GM18861 (cell line): Measurements from ENCODE around the gene MDH2.
"Not testable (repeated sequence)": the region's sequence is repeated elsewhere in the genome, so short reads cannot be mapped to it uniquely, and the experiment has no call there.

Experiments used
- ATAC-seq: cut with Tn5 transposase; IDR thresholded peaks from one replicate; pipeline ENCODE4 v1.9.1; 2021; ENCODE audit not compliant: unreplicated experiment

The MDH2 gene

DNA sequence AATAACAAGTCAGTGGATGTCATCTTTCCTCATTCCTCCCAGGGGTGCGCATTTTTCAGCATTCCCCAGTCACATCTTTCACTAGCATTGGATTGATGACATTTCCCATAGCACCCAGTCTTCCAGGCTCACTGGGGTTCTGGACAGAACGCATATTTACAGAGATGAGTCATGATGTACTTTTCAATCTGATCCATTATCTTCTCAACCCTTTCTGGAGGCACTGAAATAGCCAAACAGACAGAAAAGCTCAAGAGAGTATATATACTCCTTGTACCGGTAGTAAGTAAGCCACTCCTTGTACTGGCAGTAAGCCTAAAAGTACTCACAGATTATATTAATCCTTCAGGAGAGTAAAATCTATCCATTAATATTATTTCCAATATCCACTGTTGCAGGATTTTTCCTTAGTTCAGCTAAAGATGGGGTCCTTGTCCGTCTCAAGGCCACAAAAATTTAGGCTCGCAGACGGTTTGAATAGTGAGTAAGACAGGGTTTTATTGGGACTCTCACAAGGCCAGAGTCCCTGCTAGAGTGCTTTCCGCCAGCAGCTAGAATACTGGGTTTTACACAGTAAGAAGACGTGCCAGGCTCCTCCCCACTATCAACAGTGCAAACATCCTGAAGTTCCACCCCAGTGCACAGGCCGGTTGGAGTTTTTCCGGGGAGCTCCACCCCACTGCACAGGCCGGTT lies 60.8 kb downstream of the MDH2 start:
- ATAC-seq = no peak

DNA sequence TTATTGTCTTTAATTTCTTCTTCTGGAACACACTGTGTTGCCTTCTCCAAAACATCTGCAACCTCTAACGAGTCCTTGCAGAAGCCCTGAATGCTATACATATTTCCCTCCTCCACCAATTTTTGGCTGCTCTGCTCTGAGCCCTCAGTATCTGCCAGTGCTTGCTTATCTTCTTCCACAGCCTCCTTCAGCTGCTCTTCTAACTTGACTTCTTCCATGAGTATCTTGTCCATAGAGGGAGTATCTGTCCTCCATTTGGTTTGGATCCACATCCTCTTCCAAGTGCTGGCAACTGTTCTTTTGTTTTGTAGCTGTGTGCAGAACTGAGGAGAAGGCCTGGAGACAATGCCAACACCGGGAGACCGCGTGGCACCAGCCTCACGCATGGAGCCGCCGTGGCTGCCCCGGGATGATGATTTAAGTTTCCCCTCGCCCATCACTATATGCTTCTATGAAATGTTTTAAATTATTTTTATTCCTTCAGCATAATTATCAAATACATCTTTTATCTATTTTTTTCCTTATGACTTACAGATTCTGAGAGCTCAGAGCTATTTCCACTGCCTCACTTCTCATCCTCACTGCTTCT lies 65.2 kb downstream of the MDH2 start:
- not testable (repeated sequence) for ATAC-seq

DNA sequence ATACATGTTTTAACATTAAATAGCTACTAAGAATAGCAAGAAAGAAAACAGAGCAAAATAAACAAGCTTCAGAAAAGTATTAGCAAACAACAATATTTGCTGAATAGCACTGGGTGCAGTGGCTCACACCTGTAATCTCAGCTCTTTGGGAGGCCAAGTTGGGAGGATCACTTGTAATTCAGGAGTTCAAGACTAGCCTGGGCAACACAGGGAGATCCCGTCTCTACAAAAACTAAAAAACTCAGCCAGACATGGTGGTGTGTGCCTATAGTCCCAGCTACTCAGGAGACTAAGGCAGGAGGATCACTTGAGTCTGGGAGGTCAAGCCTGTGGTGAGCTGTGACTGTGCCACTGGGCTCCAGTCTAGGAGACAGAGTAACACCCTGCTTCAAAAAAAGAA lies 66.8 kb downstream of the MDH2 start:
- not testable (repeated sequence) for ATAC-seq
